H1 (cell line): ENCODE results near the gene PDPK1. TPM values are rescaled to one million over a fixed set of nuclear protein-coding genes. Genes with fewer than 3 reads are reported as not detected.

Experiments
- BRCA1 ChIP-seq: IDR thresholded peaks from 2 replicates; pipeline ENCODE4 v1.6.1; 2012; ENCODE audit warnings: low read depth, low read length, improper control_type of control experiment
- CBX5 ChIP-seq: fragments of 300-800, 300-1000 bp; sonication (generic); IDR thresholded peaks from 2 replicates; pipeline ENCODE4 v1.7.1; 2016; ENCODE audit warnings: antibody characterized with exemption, low read length, low read depth
- CEBPB ChIP-seq: IDR thresholded peaks from 2 replicates; pipeline ENCODE4 v1.6.1; 2012; ENCODE audit warnings: low read depth, low read length
- CREB1 ChIP-seq: IDR thresholded peaks from 2 replicates; pipeline ENCODE4 v1.6.1; 2012; ENCODE audit warnings: inconsistent platforms
- EGR1 ChIP-seq: IDR thresholded peaks from 2 replicates; pipeline ENCODE4 v1.6.1; 2011; ENCODE audit warnings: low read depth, low read length, borderline replicate concordance
- HDAC2 ChIP-seq, 2 experiments: fragments of 300-600 bp in 1 of 2; sonication (generic) in 1 of 2; IDR thresholded peaks; 2 replicates each; pipeline ENCODE4 v1.6.1; 2011 to 2012; ENCODE audit warnings: low read depth in 2 of 2, low read length in 2 of 2, mild to moderate bottlenecking in 2 of 2, moderate library complexity in 2 of 2, borderline replicate concordance in 1 of 2, inconsistent platforms in 1 of 2
- HDAC6 ChIP-seq: IDR thresholded peaks from one replicate; pipeline ENCODE4 v1.7.1; 2012; ENCODE audit warnings: low read depth, mild to moderate bottlenecking, inconsistent platforms, low read length, moderate library complexity
- JUN ChIP-seq: IDR thresholded peaks from 2 replicates; pipeline ENCODE4 v1.6.1; 2011; ENCODE audit warnings: low read depth, mild to moderate bottlenecking, improper control_type of control experiment, low read length
- KDM4A ChIP-seq: IDR thresholded peaks from one replicate; pipeline ENCODE4 v1.7.1; 2012; ENCODE audit warnings: low read depth, mild to moderate bottlenecking, moderate library complexity, low read length, inconsistent platforms; ENCODE audit not compliant: severe bottlenecking
- NANOG ChIP-seq: IDR thresholded peaks from 2 replicates; pipeline ENCODE4 v1.6.1; 2011; ENCODE audit warnings: low read length, low read depth, mild to moderate bottlenecking, inconsistent platforms; ENCODE audit not compliant: insufficient read depth, poor library complexity, severe bottlenecking
- PHF8 ChIP-seq: fragments of 200-600 bp; sonication (generic); conservative IDR thresholded peaks from 2 replicates; pipeline ENCODE4 v1.7.1; 2012; ENCODE audit warnings: low read depth, mild to moderate bottlenecking, inconsistent platforms, low read length, moderate library complexity
- RAD21 ChIP-seq, 2 experiments: IDR thresholded peaks in 1 of 2; conservative IDR thresholded peaks in 1 of 2; 2 replicates each; pipeline ENCODE4 v1.6.1; 2011; ENCODE audit warnings: low read depth in 2 of 2, low read length in 2 of 2, improper control_type of control experiment in 1 of 2, inconsistent platforms in 1 of 2, mild to moderate bottlenecking in 1 of 2, moderate library complexity in 1 of 2
- RFX5 ChIP-seq: IDR thresholded peaks from 2 replicates; pipeline ENCODE4 v1.6.1; 2011; ENCODE audit warnings: low read depth, low read length, improper control_type of control experiment, borderline replicate concordance
- SIN3A ChIP-seq, 2 experiments: IDR thresholded peaks in 1 of 2; conservative IDR thresholded peaks in 1 of 2; 2 replicates each; pipeline ENCODE4 v1.6.1; 2011 to 2012; ENCODE audit warnings: low read length in 2 of 2, improper control_type of control experiment in 1 of 2, low read depth in 1 of 2, mild to moderate bottlenecking in 1 of 2
- SIRT6 ChIP-seq: IDR thresholded peaks from one replicate; pipeline ENCODE4 v1.7.1; 2012; ENCODE audit warnings: low read length, inconsistent platforms
- SIX5 ChIP-seq: IDR thresholded peaks from 2 replicates; pipeline ENCODE4 v1.6.1; 2011; ENCODE audit warnings: mild to moderate bottlenecking, low read depth, low read length
- TAF1 ChIP-seq: IDR thresholded peaks from 2 replicates; pipeline ENCODE4 v1.6.1; 2011; ENCODE audit warnings: mild to moderate bottlenecking, low read depth, low read length
- TAF7 ChIP-seq: optimal IDR thresholded peaks from 2 replicates; pipeline ENCODE3; 2011; ENCODE audit warnings: low read depth, mild to moderate bottlenecking, inconsistent platforms, low read length, moderate library complexity, borderline replicate concordance
- YY1 ChIP-seq: IDR thresholded peaks from 2 replicates; pipeline ENCODE4 v1.6.1; 2011; ENCODE audit warnings: low read depth, mild to moderate bottlenecking, low read length
- polyA plus RNA-seq, 7 experiments: library from polyadenylated mRNA; depleted of rRNA in 3 of 7; stranded (reverse) in 5 of 7; unstranded in 2 of 7; fragments of >200 nt in 5 of 7; fragments of 200-250 nt in 2 of 7; gene quantifications; 1 replicate in 5 of 7; 2 replicates in 1 of 7; 4 replicates in 1 of 7; pipeline versions ENCODE4 v1.2.1 to v1.2.3, GENCODE V29; 2011 to 2013; ENCODE audit warnings: missing spikeins in 2 of 7, mixed read lengths in 2 of 7
- total RNA-seq: library from RNA; stranded (reverse); fragmentation: NEBNext Ultra II Directional; extraction: Animal tissue kit (Norgen Biotek cat#: 25700); gene quantifications from 2 replicates; pipeline ENCODE4 v1.2.1, GENCODE V29; 2021
- TF ChIP-seq, protein P1 (sequence below): IDR thresholded peaks from 2 replicates; pipeline ENCODE4 v1.6.1; 2011; ENCODE audit warnings: low read length, improper control_type of control experiment
- TF ChIP-seq, protein P2 (sequence below): IDR thresholded peaks from 2 replicates; pipeline ENCODE4 v1.6.1; 2012; ENCODE audit warnings: low read length, inconsistent platforms

Gene PDPK1
- total and polyA plus RNA-seq, 2 of the 8 experiments (the other 6 are each of a cell fraction or from before 2014, with no cell fraction given) = 17.1 to 27.8 TPM

DNA sequence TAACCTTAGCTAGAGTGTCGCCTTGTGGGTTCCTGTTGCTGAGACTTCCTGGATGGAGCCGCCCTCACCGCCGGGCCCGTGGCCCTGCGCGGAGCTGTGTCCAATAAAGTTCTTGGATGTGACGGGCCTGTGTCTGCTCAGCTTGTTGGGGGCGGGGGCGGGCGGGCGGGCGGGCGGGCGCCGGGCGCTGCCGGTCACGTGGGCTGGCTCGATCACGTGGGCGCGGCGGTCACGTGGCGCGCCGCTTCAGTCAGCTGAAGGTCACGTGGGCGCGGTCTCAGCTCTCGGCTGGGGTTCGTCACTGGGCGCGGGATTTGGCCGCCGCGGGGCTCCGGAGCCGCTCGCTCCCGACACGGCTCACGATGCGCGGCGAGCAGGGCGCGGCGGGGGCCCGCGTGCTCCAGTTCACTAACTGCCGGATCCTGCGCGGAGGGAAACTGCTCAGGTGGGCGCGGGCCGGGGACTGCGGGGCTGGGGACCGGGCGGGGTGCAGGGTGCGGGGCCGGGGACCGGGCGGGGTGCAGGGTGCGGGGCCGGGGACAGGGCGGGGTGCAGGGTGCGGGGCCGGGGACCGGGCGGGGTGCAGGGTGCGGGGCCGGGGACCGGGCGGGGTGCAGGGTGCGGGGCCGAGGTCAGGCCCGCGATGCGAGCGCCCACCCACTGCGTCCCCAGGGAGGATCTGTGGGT, 17.6 kb upstream of the PDPK1 start, which contains the start of gene AMDHD2 (continued):
- TF ChIP-seq PHF8 (peak; percentile 67), NANOG (peak; percentile 65), TAF7 (peak; percentile 60), CBX5 (no peak), RAD21 (IDR thresholded peaks at IDR 0.05 in 1 of 2, conservative IDR thresholded peaks at IDR 0.05 in 1 of 2; ENCODE audit: low read depth in 2 of 2, low read length in 2 of 2) (peak in 1 of 2 experiments; percentile 18; a peak in 1 of 4 replicates), HDAC2 (IDR thresholded peaks at IDR 0.05; ENCODE audit: borderline replicate concordance in 1 of 2, low read depth in 2 of 2, low read length in 2 of 2) (no peak), JUN (no peak), SIX5 (no peak), SIRT6 (no peak), HDAC6 (no peak), YY1 (peak; percentile 38; the same call in 1 of the 2 replicates), CEBPB (no peak), KDM4A (peak; percentile 33), CREB1 (peak; percentile 73), RFX5 (no peak), EGR1 (peak; percentile 76; the same call in 1 of the 2 replicates), TAF1 (peak; percentile 81), SIN3A (conservative IDR thresholded peaks at IDR 0.05 in 1 of 2, IDR thresholded peaks at IDR 0.05 in 1 of 2; ENCODE audit: low read depth in 1 of 2, low read length in 2 of 2) (peak; percentile 96 to 97), BRCA1 (peak; percentile 27; the same call in 1 of the 2 replicates)
- TF ChIP-seq, protein P1, sequence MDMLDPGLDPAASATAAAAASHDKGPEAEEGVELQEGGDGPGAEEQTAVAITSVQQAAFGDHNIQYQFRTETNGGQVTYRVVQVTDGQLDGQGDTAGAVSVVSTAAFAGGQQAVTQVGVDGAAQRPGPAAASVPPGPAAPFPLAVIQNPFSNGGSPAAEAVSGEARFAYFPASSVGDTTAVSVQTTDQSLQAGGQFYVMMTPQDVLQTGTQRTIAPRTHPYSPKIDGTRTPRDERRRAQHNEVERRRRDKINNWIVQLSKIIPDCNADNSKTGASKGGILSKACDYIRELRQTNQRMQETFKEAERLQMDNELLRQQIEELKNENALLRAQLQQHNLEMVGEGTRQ = peak; percentile 100
- TF ChIP-seq, protein P2, sequence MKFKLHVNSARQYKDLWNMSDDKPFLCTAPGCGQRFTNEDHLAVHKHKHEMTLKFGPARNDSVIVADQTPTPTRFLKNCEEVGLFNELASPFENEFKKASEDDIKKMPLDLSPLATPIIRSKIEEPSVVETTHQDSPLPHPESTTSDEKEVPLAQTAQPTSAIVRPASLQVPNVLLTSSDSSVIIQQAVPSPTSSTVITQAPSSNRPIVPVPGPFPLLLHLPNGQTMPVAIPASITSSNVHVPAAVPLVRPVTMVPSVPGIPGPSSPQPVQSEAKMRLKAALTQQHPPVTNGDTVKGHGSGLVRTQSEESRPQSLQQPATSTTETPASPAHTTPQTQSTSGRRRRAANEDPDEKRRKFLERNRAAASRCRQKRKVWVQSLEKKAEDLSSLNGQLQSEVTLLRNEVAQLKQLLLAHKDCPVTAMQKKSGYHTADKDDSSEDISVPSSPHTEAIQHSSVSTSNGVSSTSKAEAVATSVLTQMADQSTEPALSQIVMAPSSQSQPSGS = 0 out of 2 replicates have a peak, but pooled peaks have one; percentile 43
